ENCODE results near the gene PHLDB1. TPM values are rescaled to one million over a fixed set of nuclear protein-coding genes. Genes with fewer than 3 reads are reported as not detected.

The PHLDB1 gene
- total RNA-seq, 1 experiment from 2014 or later = 44.7 TPM

Other genes starting within 250 kb of the PHLDB1 start
- 33.8 and 34.7 TPM in 2 replicates for gene UBE4A, start 248.0 kb upstream of the PHLDB1 start, total RNA-seq (2014; rRNA removed; shearing (Covaris generic))
- gene ATP5MG, start 206.0 kb upstream of the PHLDB1 start, total RNA-seq (2014; rRNA removed; shearing (Covaris generic)) = 66.2 and 69.5 TPM in 2 replicates
- gene KMT2A, start 171.1 kb upstream of the PHLDB1 start, total RNA-seq (2014; rRNA removed; shearing (Covaris generic)) = 13.2 and 19.1 TPM in 2 replicates
- gene TTC36, start 80.1 kb upstream of the PHLDB1 start, total RNA-seq (2014; rRNA removed; shearing (Covaris generic)) = 0.69 TPM in 1 of 2 replicates, not detected in the other
- 2.8 and 8.7 TPM in 2 replicates for gene TMEM25, start 76.4 kb upstream of the PHLDB1 start, total RNA-seq (2014; rRNA removed; shearing (Covaris generic))
- gene IFT46, start 41.7 kb upstream of the PHLDB1 start, total RNA-seq (2014; rRNA removed; shearing (Covaris generic)) = 28.4 and 28.6 TPM in 2 replicates
- gene ARCN1, start 35.2 kb upstream of the PHLDB1 start, total RNA-seq (2014; rRNA removed; shearing (Covaris generic)) = 131 and 135 TPM in 2 replicates
- not detected in 2 replicates for gene TREH, start 72.0 kb downstream of the PHLDB1 start, total RNA-seq (2014; rRNA removed; shearing (Covaris generic))
- gene DDX6, start 183.5 kb downstream of the PHLDB1 start, total RNA-seq (2014; rRNA removed; shearing (Covaris generic)) = 42.1 and 46.7 TPM in 2 replicates

All from Daoy (cell line).